SK-N-SH (cell line): Measurements from ENCODE around the gene CASP12. TPM values are rescaled to one million over a fixed set of nuclear protein-coding genes. Genes with fewer than 3 reads are reported as not detected.

Experiments used
- CTCF ChIA-PET: fragments of 300-600, 350-600 bp; formaldehyde crosslinking; extraction: SDS; loops from one replicate; lab custom pipeline; 2021; lab: Yijun Ruan, JAX
- POLR2A ChIA-PET: fragments of 350-600 bp; sonication (Branson Sonifier 250); formaldehyde crosslinking; extraction: SDS; loops from one replicate; lab custom pipeline; 2020; ENCODE audit warnings: antibody characterized with exemption, inconsistent platforms; lab: Yijun Ruan, JAX
- DNase-seq: peaks from one replicate; pipeline ENCODE4 v3.0.0; 2012
- H2AFZ ChIP-seq: fragments of 200-600 bp; sonication (generic); 2 replicates; pipeline ENCODE4 v1.8.1; 2016; ENCODE audit warnings: antibody characterized with exemption, mild to moderate bottlenecking, low read depth
- H3F3A ChIP-seq: fragments of 200-600 bp; sonication (generic); replicated peaks from 2 replicates; pipeline ENCODE3; 2016; ENCODE audit warnings: antibody characterized with exemption, mild to moderate bottlenecking; ENCODE audit not compliant: insufficient read depth
- H3K27ac ChIP-seq, 2 experiments: fragments of 200-500 bp in 1 of 2; fragments of 200-600 bp in 1 of 2; sonication (Bioruptor generic) in 1 of 2; sonication (generic), shearing (Covaris generic) in 1 of 2; 2 replicates each; pipeline versions ENCODE4 v1.5.1 to v1.6.1; 2014 to 2016; ENCODE audit warnings: low read depth in 2 of 2, inconsistent platforms in 1 of 2, low read length in 1 of 2, mild to moderate bottlenecking in 1 of 2, mixed read lengths in 1 of 2
- H3K27me3 ChIP-seq: fragments of 200-600 bp; sonication (generic), shearing (Covaris generic); 2 replicates; pipeline ENCODE4 v1.6.1; 2016; ENCODE audit warnings: mixed run types; ENCODE audit not compliant: insufficient read depth
- H3K36me3 ChIP-seq, 2 experiments: fragments of 200-500 bp in 1 of 2; fragments of 200-600 bp in 1 of 2; sonication (Bioruptor generic) in 1 of 2; sonication (generic) in 1 of 2; replicated peaks in 1 of 2; 2 replicates each; pipeline versions ENCODE3 to v1.5.1; 2014 to 2016; ENCODE audit warnings: low read length in 1 of 2, mild to moderate bottlenecking in 1 of 2; ENCODE audit not compliant: insufficient read depth in 2 of 2, control insufficient read depth in 1 of 2
- H3K4me1 ChIP-seq, 2 experiments: fragments of 200-500 bp in 1 of 2; fragments of 200-600 bp in 1 of 2; sonication (Bioruptor generic) in 1 of 2; sonication (generic), shearing (Covaris generic) in 1 of 2; 2 replicates each; pipeline versions ENCODE4 v1.5.1 to v1.6.1; 2014 to 2016; ENCODE audit warnings: low read depth in 1 of 2, low read length in 1 of 2, mixed run types in 1 of 2; ENCODE audit not compliant: insufficient read depth in 2 of 2, control insufficient read depth in 1 of 2
- H3K4me2 ChIP-seq: fragments of 200-600 bp; sonication (generic), shearing (Covaris generic); 2 replicates; pipeline ENCODE4 v1.6.1; 2017; ENCODE audit warnings: mixed run types
- H3K4me3 ChIP-seq, 2 experiments: fragments of 200-500 bp in 1 of 2; fragments of 200-600 bp in 1 of 2; sonication (Bioruptor generic) in 1 of 2; sonication (generic), shearing (Covaris generic) in 1 of 2; 2 replicates each; pipeline versions ENCODE4 v1.5.1 to v1.8.1; 2014 to 2016; ENCODE audit warnings: low read depth in 2 of 2, inconsistent platforms in 1 of 2, low read length in 1 of 2, mild to moderate bottlenecking in 1 of 2, mixed read lengths in 1 of 2, moderate library complexity in 1 of 2
- H3K79me2 ChIP-seq: fragments of 200-600 bp; sonication (generic); 2 replicates; pipeline ENCODE4 v1.8.1; 2017; ENCODE audit warnings: mild to moderate bottlenecking; ENCODE audit not compliant: insufficient read depth
- H3K9ac ChIP-seq: fragments of 200-600 bp; sonication (generic); 2 replicates; pipeline ENCODE4 v1.6.1; 2017; ENCODE audit warnings: mixed run types
- H3K9me2 ChIP-seq: fragments of 200-600 bp; sonication (generic); 2 replicates; pipeline ENCODE4 v1.6.1; 2017; ENCODE audit warnings: mixed run types
- H3K9me3 ChIP-seq: fragments of 200-600 bp; sonication (generic); 2 replicates; pipeline ENCODE4 v1.6.1; 2017; ENCODE audit warnings: mixed run types, mild to moderate bottlenecking, moderate library complexity
- H4K20me1 ChIP-seq: fragments of 200-600 bp; sonication (generic); 2 replicates; pipeline ENCODE4 v1.6.1; 2017; ENCODE audit warnings: mild to moderate bottlenecking, mixed run types; ENCODE audit not compliant: insufficient read depth
- CHD2 ChIP-seq: fragments of 150-350 bp; IDR thresholded peaks from 2 replicates; pipeline ENCODE4 v1.6.1; 2018; ENCODE audit warnings: low read length; ENCODE audit not compliant: partially characterized antibody
- EZH2phosphoT487 ChIP-seq: fragments of 200-600 bp; sonication (generic); IDR thresholded peaks from 2 replicates; pipeline ENCODE4 v1.6.1; 2017; ENCODE audit warnings: low read depth, mixed run types, mild to moderate bottlenecking, antibody characterized with exemption, moderate library complexity, borderline replicate concordance
- FOSL2 ChIP-seq: IDR thresholded peaks from 2 replicates; pipeline ENCODE4 v1.4.0; 2012; ENCODE audit warnings: low read depth, mild to moderate bottlenecking, moderate library complexity, borderline replicate concordance
- FOXJ3 ChIP-seq: sonication (generic); formaldehyde crosslinking; IDR thresholded peaks from 2 replicates; pipeline ENCODE4 v1.5.1; 2020; ENCODE audit warnings: mild to moderate bottlenecking, missing genetic modification reagents
- FOXM1 ChIP-seq: IDR thresholded peaks from 2 replicates; pipeline ENCODE4 v1.4.0; 2012; ENCODE audit warnings: low read depth, mild to moderate bottlenecking
- GABPA ChIP-seq: IDR thresholded peaks from 2 replicates; pipeline ENCODE4 v1.4.0; 2012; ENCODE audit warnings: low read depth, mild to moderate bottlenecking
- GATA2 ChIP-seq: sonication (generic); formaldehyde crosslinking; IDR thresholded peaks from 2 replicates; pipeline ENCODE4 v1.5.0; 2020; ENCODE audit warnings: mild to moderate bottlenecking, missing genetic modification reagents
- JUND ChIP-seq: IDR thresholded peaks from 2 replicates; pipeline ENCODE4 v1.4.0; 2012
- MAX ChIP-seq: IDR thresholded peaks from 2 replicates; pipeline ENCODE4 v1.4.0; 2012; ENCODE audit warnings: low read depth
- MEF2A ChIP-seq: IDR thresholded peaks from 2 replicates; pipeline ENCODE4 v1.4.0; 2012; ENCODE audit warnings: low read depth, borderline replicate concordance
- MXI1 ChIP-seq: IDR thresholded peaks from 2 replicates; pipeline ENCODE4 v1.6.1; 2012; ENCODE audit warnings: mild to moderate bottlenecking, low read depth, low read length, improper control_type of control experiment
- NFIC ChIP-seq: IDR thresholded peaks from 2 replicates; pipeline ENCODE4 v1.4.0; 2012; ENCODE audit warnings: borderline replicate concordance
- POLR2AphosphoS5 ChIP-seq: IDR thresholded peaks from 2 replicates; pipeline ENCODE4 v1.6.1; 2012; ENCODE audit warnings: low read depth, low read length
- RAD21 ChIP-seq: IDR thresholded peaks from 2 replicates; pipeline ENCODE4 v1.6.1; 2012; ENCODE audit warnings: mild to moderate bottlenecking, low read length
- RFX5 ChIP-seq: IDR thresholded peaks from 2 replicates; pipeline ENCODE4 v1.6.1; 2012; ENCODE audit warnings: mild to moderate bottlenecking, improper control_type of control experiment, low read length
- RXRA ChIP-seq: IDR thresholded peaks from 2 replicates; pipeline ENCODE4 v1.4.0; 2012; ENCODE audit warnings: low read depth, mild to moderate bottlenecking, borderline replicate concordance
- SIN3A ChIP-seq: IDR thresholded peaks from 2 replicates; pipeline ENCODE4 v1.6.1; 2012; ENCODE audit warnings: low read depth, mild to moderate bottlenecking, low read length, moderate library complexity, borderline replicate concordance
- SMC3 ChIP-seq: IDR thresholded peaks from 2 replicates; pipeline ENCODE4 v1.6.1; 2012; ENCODE audit warnings: low read depth, low read length, improper control_type of control experiment
- TAF1 ChIP-seq: IDR thresholded peaks from 2 replicates; pipeline ENCODE4 v1.6.1; 2012; ENCODE audit warnings: low read depth, mild to moderate bottlenecking, low read length, moderate library complexity, borderline replicate concordance
- TCF12 ChIP-seq: IDR thresholded peaks from 2 replicates; pipeline ENCODE4 v1.4.0; 2012
- TEAD4 ChIP-seq: IDR thresholded peaks from 2 replicates; pipeline ENCODE4 v1.4.0; 2012; ENCODE audit warnings: mild to moderate bottlenecking, borderline replicate concordance; ENCODE audit not compliant: insufficient read depth
- USF1 ChIP-seq: IDR thresholded peaks from 2 replicates; pipeline ENCODE4 v1.4.0; 2012; ENCODE audit warnings: low read depth, borderline replicate concordance
- YY1 ChIP-seq: IDR thresholded peaks from 2 replicates; pipeline ENCODE4 v1.4.0; 2012; ENCODE audit warnings: low read depth, mild to moderate bottlenecking
- WGBS: methylation state at CpG from one replicate; pipeline ENCODE4 v1.1.6; 2017; ENCODE audit warnings: low lambda C conversion rate; 5-methylcytosine and 5-hydroxymethylcytosine counted together
- polyA plus RNA-seq, 3 experiments: library from polyadenylated mRNA; depleted of rRNA; stranded (reverse); fragments of >200 nt; gene quantifications; 2 replicates each; pipeline ENCODE4 v1.2.3, GENCODE V29; 2012
- TF ChIP-seq, protein P1 (sequence below): fragments of 200-600 bp; sonication (generic); IDR thresholded peaks from 2 replicates; pipeline ENCODE4 v1.6.1; 2017; ENCODE audit warnings: antibody characterized with exemption, mild to moderate bottlenecking, moderate library complexity

CASP12 gene
- polyA plus RNA-seq, 1 of the 3 experiments (the other 2 are of a cell fraction) = not detected

DNA sequence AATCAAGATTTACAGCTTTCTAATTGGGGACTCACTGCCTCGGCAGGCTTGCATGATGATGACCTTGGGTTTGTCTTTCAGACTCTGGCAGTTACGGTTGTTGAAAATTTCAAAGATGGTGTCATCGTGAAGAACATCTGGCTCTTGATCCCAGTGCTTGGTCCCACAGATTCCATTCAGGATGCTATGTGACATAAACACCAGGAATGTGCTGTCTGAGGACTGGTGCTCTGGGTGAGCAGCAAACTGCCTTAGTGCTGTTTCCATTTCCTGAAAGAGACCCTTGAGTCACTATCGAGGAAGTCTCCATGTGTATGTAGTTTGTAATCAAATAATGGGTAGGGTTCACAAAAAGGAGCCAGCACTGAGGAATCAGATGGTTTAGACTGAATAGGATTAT, 7.1 kb downstream of the CASP12 start (continued):
- TF ChIP-seq FOSL2 (no peak), YY1 (no peak), TAF1 (no peak), GATA2 (CRISPR knock-in tag) (no peak), USF1 (no peak), JUND (no peak), RAD21 (no peak)

DNA sequence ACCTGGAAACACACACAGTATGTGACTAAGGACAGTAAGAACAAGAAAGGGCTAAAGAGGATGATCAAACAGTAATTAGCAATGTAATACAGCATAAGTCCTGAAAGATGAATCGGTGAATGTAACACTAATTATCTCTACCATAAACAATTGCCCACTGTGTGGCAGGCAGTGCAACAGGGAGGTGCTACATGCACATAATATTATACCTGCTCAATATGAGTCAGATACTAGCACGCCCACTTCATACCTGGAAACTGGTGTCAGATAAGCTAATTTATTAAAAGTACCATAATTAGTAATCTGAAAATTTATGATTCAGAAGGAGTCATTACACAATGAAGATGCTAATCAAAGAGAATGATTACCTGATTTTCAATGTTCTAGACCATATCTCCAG, 14.9 kb downstream of the CASP12 start:
- ChIA-PET CTCF (interaction anchor here (2.3 kb wide), 1 partner anchor 9 kb away, joined by 5 read pairs; no protein-coding TSS in a partner anchor), POLR2A (no interaction called here)
- H3K9me3 ChIP-seq = no peaks in the 10 kb centered on the region

DNA sequence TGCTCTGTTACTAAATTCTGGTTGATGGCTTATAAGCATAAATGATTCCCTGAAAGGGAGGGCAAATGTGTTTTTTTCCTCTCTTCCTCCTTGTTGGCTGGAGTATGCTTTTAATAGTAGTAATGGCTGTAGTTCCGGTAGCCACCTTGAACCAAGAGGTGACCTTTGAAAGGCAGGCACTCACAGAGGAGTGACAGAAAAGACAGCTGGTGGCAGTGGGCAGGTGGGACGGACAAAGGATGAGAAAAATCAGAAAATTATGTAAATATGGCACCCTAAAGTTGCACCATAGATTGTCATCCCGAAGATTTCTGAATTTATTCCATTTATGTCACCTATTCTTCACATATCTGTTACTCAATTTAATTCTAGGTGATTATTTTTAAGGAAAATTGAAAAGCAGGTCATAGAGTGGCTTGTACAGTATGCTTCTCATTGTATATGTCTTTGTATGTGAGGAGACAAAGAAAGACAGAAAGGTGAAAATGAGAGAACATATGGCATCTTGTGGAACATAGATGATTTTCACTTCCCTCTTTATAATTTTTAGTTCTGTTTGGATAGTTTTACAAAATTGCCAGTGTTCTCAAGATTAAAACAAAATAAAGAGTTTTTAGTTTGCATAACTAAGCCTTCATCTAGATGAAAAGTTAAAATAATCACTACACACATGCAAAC, 17.0 kb downstream of the CASP12 start:
- Histone ChIP-seq H2AFZ (no peak overlapping the region), H3F3A (no peaks in the 10 kb centered on the region), H3K9me2 (no peaks in the 10 kb centered on the region), H3K9me3 (no peaks in the 10 kb centered on the region), H3K27me3 (no peaks in the 10 kb centered on the region), H3K27ac (no peak overlapping the region), H3K79me2 (no peaks in the 10 kb centered on the region), H3K4me3 (no peak overlapping the region), H3K36me3 (no peaks in the 10 kb centered on the region), H3K4me2 (no peak overlapping the region), H4K20me1 (no peaks in the 10 kb centered on the region), H3K9ac (no peak overlapping the region), H3K4me1 (peaks cover 0 to under 1% of the 10 kb centered on the region in 2 experiments; a peak in 2 of 4 replicates)
- no peak for TF ChIP-seq TAF1
- no peak for TF ChIP-seq NFIC
- TF ChIP-seq YY1 = no peak
- TF ChIP-seq, protein P1, sequence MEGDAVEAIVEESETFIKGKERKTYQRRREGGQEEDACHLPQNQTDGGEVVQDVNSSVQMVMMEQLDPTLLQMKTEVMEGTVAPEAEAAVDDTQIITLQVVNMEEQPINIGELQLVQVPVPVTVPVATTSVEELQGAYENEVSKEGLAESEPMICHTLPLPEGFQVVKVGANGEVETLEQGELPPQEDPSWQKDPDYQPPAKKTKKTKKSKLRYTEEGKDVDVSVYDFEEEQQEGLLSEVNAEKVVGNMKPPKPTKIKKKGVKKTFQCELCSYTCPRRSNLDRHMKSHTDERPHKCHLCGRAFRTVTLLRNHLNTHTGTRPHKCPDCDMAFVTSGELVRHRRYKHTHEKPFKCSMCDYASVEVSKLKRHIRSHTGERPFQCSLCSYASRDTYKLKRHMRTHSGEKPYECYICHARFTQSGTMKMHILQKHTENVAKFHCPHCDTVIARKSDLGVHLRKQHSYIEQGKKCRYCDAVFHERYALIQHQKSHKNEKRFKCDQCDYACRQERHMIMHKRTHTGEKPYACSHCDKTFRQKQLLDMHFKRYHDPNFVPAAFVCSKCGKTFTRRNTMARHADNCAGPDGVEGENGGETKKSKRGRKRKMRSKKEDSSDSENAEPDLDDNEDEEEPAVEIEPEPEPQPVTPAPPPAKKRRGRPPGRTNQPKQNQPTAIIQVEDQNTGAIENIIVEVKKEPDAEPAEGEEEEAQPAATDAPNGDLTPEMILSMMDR = no peak
- TF ChIP-seq GATA2 (CRISPR knock-in tag) = no peak
- TF ChIP-seq MAX = no peak
- TF ChIP-seq CHD2 = no peak
- no peak for TF ChIP-seq FOXM1
- TF ChIP-seq GABPA = no peak
- TF ChIP-seq EZH2phosphoT487 = no peak
- TF ChIP-seq RXRA = no peak
- TF ChIP-seq RAD21 = no peak
- no peak for TF ChIP-seq SIN3A
- no peak for TF ChIP-seq FOXJ3 (CRISPR knock-in tag)
- TF ChIP-seq POLR2AphosphoS5 = no peak
- TF ChIP-seq TEAD4 = no peak
- no peak for TF ChIP-seq RFX5
- TF ChIP-seq TCF12 = no peak
- no peak for TF ChIP-seq MXI1
- TF ChIP-seq JUND = no peak
- ChIA-PET CTCF (interaction anchor here (2.3 kb wide), 1 partner anchor 11 kb away, joined by 5 read pairs; no protein-coding TSS in a partner anchor), POLR2A (interaction anchor here (0.6 kb wide), 1 partner anchor 971 kb away, joined by 3 read pairs; no protein-coding TSS in a partner anchor)
- no peak for DNase-seq
- 46% methylated on average over 3 of the region's 3 CpGs for WGBS

More for the DNA sequence above, 14.9 kb downstream of the CASP12 start:
- Histone ChIP-seq H3K9ac (no peak overlapping the region), H3K4me3 (no peak overlapping the region), H3K4me1 (no peaks in the 10 kb centered on the region), H2AFZ (no peak overlapping the region), H3K27me3 (no peaks in the 10 kb centered on the region), H3K4me2 (no peak overlapping the region), H4K20me1 (no peaks in the 10 kb centered on the region), H3K79me2 (no peaks in the 10 kb centered on the region), H3K36me3 (no peaks in the 10 kb centered on the region), H3K27ac (no peak overlapping the region), H3F3A (no peaks in the 10 kb centered on the region), H3K9me2 (no peaks in the 10 kb centered on the region)
- DNase-seq = no peak
- whole genome bisulfite sequencing = 80% methylated on average over 2 of the region's 2 CpGs
- TF ChIP-seq MEF2A = no peak
- TF ChIP-seq MXI1 = no peak
- TF ChIP-seq SMC3 = no peak
- no peak for TF ChIP-seq FOXJ3 (CRISPR knock-in tag)
- no peak for TF ChIP-seq RXRA
- no peak for TF ChIP-seq TAF1
- no peak for TF ChIP-seq POLR2AphosphoS5
